Vagina (tissue), 2 donors: ENCODE results near the gene CACNB2.

Experiments used
- CTCF ChIP-seq, 3 experiments: fragments of 450-650 bp in 2 of 3; fragments of 200-600 bp in 1 of 3; sonication (generic) in 1 of 3; IDR thresholded peaks; one replicate each; pipeline ENCODE4 v1.5.1; 2017 to 2019; ENCODE audit warnings: antibody characterized with exemption in 3 of 3, mild to moderate bottlenecking in 2 of 3, moderate library complexity in 2 of 3
- POLR2AphosphoS5 ChIP-seq, 2 donors: sonication (generic); formaldehyde crosslinking; IDR thresholded peaks; one replicate each; pipeline ENCODE4 v1.9.0; 2017; ENCODE audit warnings: antibody characterized with exemption in 2 of 2, mild to moderate bottlenecking in 2 of 2, low read depth in 1 of 2; ENCODE audit not compliant: insufficient read depth in 1 of 2

GRCh38 chr10:18437486-18437885, 297.3 kb downstream of the CACNB2 start:
- no peak for TF ChIP-seq CTCF (IDR thresholded peaks at IDR 0.05)
- no peak for TF ChIP-seq POLR2AphosphoS5 (IDR thresholded peaks at IDR 0.05; ENCODE audit: insufficient read depth in 1 of 2, low read depth in 1 of 2)
